SK-N-SH (cell line): Measurements from ENCODE around the gene OR6K2. TPM values are rescaled to one million over a fixed set of nuclear protein-coding genes. Genes with fewer than 3 reads are reported as not detected.

Experiments
- CTCF ChIA-PET: fragments of 300-600, 350-600 bp; formaldehyde crosslinking; extraction: SDS; loops from one replicate; lab custom pipeline; 2021; lab: Yijun Ruan, JAX
- POLR2A ChIA-PET: fragments of 350-600 bp; sonication (Branson Sonifier 250); formaldehyde crosslinking; extraction: SDS; loops from one replicate; lab custom pipeline; 2020; ENCODE audit warnings: antibody characterized with exemption, inconsistent platforms; lab: Yijun Ruan, JAX
- DNase-seq: peaks from one replicate; pipeline ENCODE4 v3.0.0; 2012
- H2AFZ ChIP-seq: fragments of 200-600 bp; sonication (generic); 2 replicates; pipeline ENCODE4 v1.8.1; 2016; ENCODE audit warnings: antibody characterized with exemption, mild to moderate bottlenecking, low read depth
- H3F3A ChIP-seq: fragments of 200-600 bp; sonication (generic); replicated peaks from 2 replicates; pipeline ENCODE3; 2016; ENCODE audit warnings: antibody characterized with exemption, mild to moderate bottlenecking; ENCODE audit not compliant: insufficient read depth
- H3K27ac ChIP-seq, 2 experiments: fragments of 200-500 bp in 1 of 2; fragments of 200-600 bp in 1 of 2; sonication (Bioruptor generic) in 1 of 2; sonication (generic), shearing (Covaris generic) in 1 of 2; 2 replicates each; pipeline versions ENCODE4 v1.5.1 to v1.6.1; 2014 to 2016; ENCODE audit warnings: low read depth in 2 of 2, inconsistent platforms in 1 of 2, low read length in 1 of 2, mild to moderate bottlenecking in 1 of 2, mixed read lengths in 1 of 2
- H3K27me3 ChIP-seq: fragments of 200-600 bp; sonication (generic), shearing (Covaris generic); 2 replicates; pipeline ENCODE4 v1.6.1; 2016; ENCODE audit warnings: mixed run types; ENCODE audit not compliant: insufficient read depth
- H3K36me3 ChIP-seq, 2 experiments: fragments of 200-500 bp in 1 of 2; fragments of 200-600 bp in 1 of 2; sonication (Bioruptor generic) in 1 of 2; sonication (generic) in 1 of 2; replicated peaks in 1 of 2; 2 replicates each; pipeline versions ENCODE3 to v1.5.1; 2014 to 2016; ENCODE audit warnings: low read length in 1 of 2, mild to moderate bottlenecking in 1 of 2; ENCODE audit not compliant: insufficient read depth in 2 of 2, control insufficient read depth in 1 of 2
- H3K4me1 ChIP-seq, 2 experiments: fragments of 200-500 bp in 1 of 2; fragments of 200-600 bp in 1 of 2; sonication (Bioruptor generic) in 1 of 2; sonication (generic), shearing (Covaris generic) in 1 of 2; 2 replicates each; pipeline versions ENCODE4 v1.5.1 to v1.6.1; 2014 to 2016; ENCODE audit warnings: low read depth in 1 of 2, low read length in 1 of 2, mixed run types in 1 of 2; ENCODE audit not compliant: insufficient read depth in 2 of 2, control insufficient read depth in 1 of 2
- H3K4me2 ChIP-seq: fragments of 200-600 bp; sonication (generic), shearing (Covaris generic); 2 replicates; pipeline ENCODE4 v1.6.1; 2017; ENCODE audit warnings: mixed run types
- H3K4me3 ChIP-seq, 2 experiments: fragments of 200-500 bp in 1 of 2; fragments of 200-600 bp in 1 of 2; sonication (Bioruptor generic) in 1 of 2; sonication (generic), shearing (Covaris generic) in 1 of 2; 2 replicates each; pipeline versions ENCODE4 v1.5.1 to v1.8.1; 2014 to 2016; ENCODE audit warnings: low read depth in 2 of 2, inconsistent platforms in 1 of 2, low read length in 1 of 2, mild to moderate bottlenecking in 1 of 2, mixed read lengths in 1 of 2, moderate library complexity in 1 of 2
- H3K79me2 ChIP-seq: fragments of 200-600 bp; sonication (generic); 2 replicates; pipeline ENCODE4 v1.8.1; 2017; ENCODE audit warnings: mild to moderate bottlenecking; ENCODE audit not compliant: insufficient read depth
- H3K9ac ChIP-seq: fragments of 200-600 bp; sonication (generic); 2 replicates; pipeline ENCODE4 v1.6.1; 2017; ENCODE audit warnings: mixed run types
- H3K9me2 ChIP-seq: fragments of 200-600 bp; sonication (generic); 2 replicates; pipeline ENCODE4 v1.6.1; 2017; ENCODE audit warnings: mixed run types
- H3K9me3 ChIP-seq: fragments of 200-600 bp; sonication (generic); 2 replicates; pipeline ENCODE4 v1.6.1; 2017; ENCODE audit warnings: mixed run types, mild to moderate bottlenecking, moderate library complexity
- H4K20me1 ChIP-seq: fragments of 200-600 bp; sonication (generic); 2 replicates; pipeline ENCODE4 v1.6.1; 2017; ENCODE audit warnings: mild to moderate bottlenecking, mixed run types; ENCODE audit not compliant: insufficient read depth
- ELF1 ChIP-seq: IDR thresholded peaks from 2 replicates; pipeline ENCODE4 v1.4.0; 2012
- FOSL2 ChIP-seq: IDR thresholded peaks from 2 replicates; pipeline ENCODE4 v1.4.0; 2012; ENCODE audit warnings: low read depth, mild to moderate bottlenecking, moderate library complexity, borderline replicate concordance
- FOXJ3 ChIP-seq: sonication (generic); formaldehyde crosslinking; IDR thresholded peaks from 2 replicates; pipeline ENCODE4 v1.5.1; 2020; ENCODE audit warnings: mild to moderate bottlenecking, missing genetic modification reagents
- GABPA ChIP-seq: IDR thresholded peaks from 2 replicates; pipeline ENCODE4 v1.4.0; 2012; ENCODE audit warnings: low read depth, mild to moderate bottlenecking
- IRF3 ChIP-seq: fragments of 150-350 bp; IDR thresholded peaks from 2 replicates; pipeline ENCODE4 v1.6.1; 2016; ENCODE audit warnings: mild to moderate bottlenecking, low read depth, low read length
- NFIC ChIP-seq: IDR thresholded peaks from 2 replicates; pipeline ENCODE4 v1.4.0; 2012; ENCODE audit warnings: borderline replicate concordance
- NRF1 ChIP-seq: IDR thresholded peaks from 2 replicates; pipeline ENCODE4 v1.6.1; 2012; ENCODE audit warnings: low read depth, mild to moderate bottlenecking, low read length
- PBX3 ChIP-seq: IDR thresholded peaks from 2 replicates; pipeline ENCODE4; 2012
- POLR2AphosphoS5 ChIP-seq: IDR thresholded peaks from 2 replicates; pipeline ENCODE4 v1.6.1; 2012; ENCODE audit warnings: low read depth, low read length
- RCOR1 ChIP-seq: fragments of 150-350 bp; IDR thresholded peaks from 2 replicates; pipeline ENCODE4 v1.6.1; 2017; ENCODE audit warnings: antibody characterized with exemption, low read length
- REST ChIP-seq: IDR thresholded peaks from 2 replicates; pipeline ENCODE4 v1.6.1; 2012; ENCODE audit warnings: mild to moderate bottlenecking, low read depth, low read length, moderate library complexity
- RFX5 ChIP-seq: IDR thresholded peaks from 2 replicates; pipeline ENCODE4 v1.6.1; 2012; ENCODE audit warnings: mild to moderate bottlenecking, improper control_type of control experiment, low read length
- RXRA ChIP-seq: IDR thresholded peaks from 2 replicates; pipeline ENCODE4 v1.4.0; 2012; ENCODE audit warnings: low read depth, mild to moderate bottlenecking, borderline replicate concordance
- TAF1 ChIP-seq: IDR thresholded peaks from 2 replicates; pipeline ENCODE4 v1.6.1; 2012; ENCODE audit warnings: low read depth, mild to moderate bottlenecking, low read length, moderate library complexity, borderline replicate concordance
- TCF12 ChIP-seq: IDR thresholded peaks from 2 replicates; pipeline ENCODE4 v1.4.0; 2012
- WGBS: methylation state at CpG from one replicate; pipeline ENCODE4 v1.1.6; 2017; ENCODE audit warnings: low lambda C conversion rate; 5-methylcytosine and 5-hydroxymethylcytosine counted together
- polyA plus RNA-seq, 3 experiments: library from polyadenylated mRNA; depleted of rRNA; stranded (reverse); fragments of >200 nt; gene quantifications; 2 replicates each; pipeline ENCODE4 v1.2.3, GENCODE V29; 2012

The OR6K2 gene
- polyA plus RNA-seq, 1 of the 3 experiments (the other 2 are of a cell fraction), result not detected

GRCh38 chr1:158719664-158720063, 19.2 kb upstream of the OR6K2 start:
- Histone ChIP-seq H3K9me2 (no peaks in the 10 kb centered on the region), H3K79me2 (no peaks in the 10 kb centered on the region), H4K20me1 (no peaks in the 10 kb centered on the region), H3K4me3 (no peak overlapping the region), H2AFZ (no peak overlapping the region), H3K9me3 (no peaks in the 10 kb centered on the region), H3F3A (no peaks in the 10 kb centered on the region), H3K27me3 (peaks cover 8% of the 10 kb centered on the region), H3K36me3 (no peaks in the 10 kb centered on the region), H3K9ac (no peak overlapping the region), H3K4me1 (no peaks in the 10 kb centered on the region), H3K27ac (no peak overlapping the region), H3K4me2 (no peak overlapping the region)
- WGBS, result 2% methylated on average over 3 of the region's 3 CpGs
- ChIA-PET CTCF (no interaction called here), POLR2A (no interaction called here)
- no peak for DNase-seq
- TF ChIP-seq FOXJ3 (CRISPR knock-in tag) (no peak), REST (no peak), NFIC (no peak), RCOR1 (no peak), NRF1 (no peak), TAF1 (no peak), RFX5 (no peak), ELF1 (no peak), TCF12 (no peak), GABPA (no peak), IRF3 (no peak), FOSL2 (no peak), POLR2AphosphoS5 (no peak), RXRA (no peak), PBX3 (no peak)
